Keratinocyte (primary cell): Measurements from ENCODE around the gene TMEM30A. TPM values are rescaled to one million over a fixed set of nuclear protein-coding genes. Genes with fewer than 3 reads are reported as not detected.

Source experiments
- DNase-seq: peaks from one replicate; pipeline ENCODE4 v3.0.0-alpha.2; 2011; ENCODE audit warnings: low read depth, missing footprints, low spot score
- FAIRE-seq: peaks from 2 replicates; lab custom pipeline; 2011; peaks lifted over from hg19 to GRCh38; lab: Jason Lieb, UNC
- H2AFZ ChIP-seq: 2 replicates; pipeline ENCODE4 v1.6.0; 2012; ENCODE audit warnings: low read length, control low read depth, inconsistent platforms; ENCODE audit not compliant: control insufficient read depth
- H3K27ac ChIP-seq: 2 replicates; pipeline ENCODE4 v1.5.1; 2011; ENCODE audit warnings: low read length; ENCODE audit not compliant: control insufficient read depth, insufficient read depth
- H3K27me3 ChIP-seq: 3 replicates; pipeline ENCODE4 v1.6.0; 2011; ENCODE audit warnings: low read length; ENCODE audit not compliant: control insufficient read depth, insufficient read depth; ENCODE audit errors: extremely low read depth
- H3K36me3 ChIP-seq, 2 experiments: 2 replicates in 1 of 2; 3 replicates in 1 of 2; pipeline ENCODE4 v1.5.1; 2011; ENCODE audit warnings: low read length in 2 of 2, mild to moderate bottlenecking in 1 of 2; ENCODE audit not compliant: control insufficient read depth in 2 of 2, insufficient read depth in 2 of 2; ENCODE audit errors: extremely low read depth in 1 of 2
- H3K4me1 ChIP-seq: 3 replicates; pipeline ENCODE4 v1.5.1; 2011; ENCODE audit warnings: low read length; ENCODE audit not compliant: control insufficient read depth, insufficient read depth; ENCODE audit errors: extremely low read depth
- H3K4me2 ChIP-seq: 3 replicates; pipeline ENCODE4 v1.6.0; 2011; ENCODE audit warnings: low read depth, low read length; ENCODE audit not compliant: control insufficient read depth, insufficient read depth; ENCODE audit errors: extremely low read depth
- H3K4me3 ChIP-seq, 3 experiments: fragments of 200-600 bp in 1 of 3; sonication (generic) in 1 of 3; 2 replicates in 2 of 3; 3 replicates in 1 of 3; pipeline ENCODE4 v1.5.1; 2011 to 2016; ENCODE audit warnings: low read length in 3 of 3, mild to moderate bottlenecking in 3 of 3, control low read depth in 2 of 3, inconsistent platforms in 1 of 3, low read depth in 1 of 3, mixed read lengths in 1 of 3, mixed run types in 1 of 3, moderate library complexity in 1 of 3; ENCODE audit not compliant: control insufficient read depth in 2 of 3, insufficient read depth in 2 of 3; ENCODE audit errors: extremely low read depth in 1 of 3
- H3K79me2 ChIP-seq: 2 replicates; pipeline ENCODE4 v1.6.0; 2012; ENCODE audit warnings: low read length; ENCODE audit not compliant: control insufficient read depth, insufficient read depth
- H3K9ac ChIP-seq: 3 replicates; pipeline ENCODE4 v1.6.0; 2011; ENCODE audit warnings: low read length; ENCODE audit not compliant: control insufficient read depth, insufficient read depth; ENCODE audit errors: extremely low read depth
- H3K9me1 ChIP-seq: 3 replicates; pipeline ENCODE4 v1.6.0; 2011; ENCODE audit warnings: low read length; ENCODE audit not compliant: control insufficient read depth, insufficient read depth; ENCODE audit errors: extremely low read depth
- H3K9me3 ChIP-seq: 2 replicates; pipeline ENCODE4 v1.5.1; 2012; ENCODE audit warnings: low read depth, low read length; ENCODE audit not compliant: control insufficient read depth
- H4K20me1 ChIP-seq: 3 replicates; pipeline ENCODE4 v1.6.0; 2011; ENCODE audit warnings: low read length; ENCODE audit not compliant: control insufficient read depth, insufficient read depth; ENCODE audit errors: extremely low read depth
- EZH2 ChIP-seq: IDR thresholded peaks from one replicate; pipeline ENCODE4 v1.6.1; 2012; ENCODE audit warnings: inconsistent platforms, mild to moderate bottlenecking, low read length, moderate library complexity
- dilution Hi-C: fragments of 300-500 bp; cut with MboI; formaldehyde crosslinking; loops from one replicate; pipeline ENCODE4 v1.7.0; 2020; ENCODE audit warnings: low sequenced_read_pairs; ENCODE audit not compliant: extremely low pct_ligation_motif_present
- polyA plus RNA-seq, 5 experiments: library from polyadenylated mRNA; depleted of rRNA in 3 of 5; stranded (reverse) in 3 of 5; stranded (forward) in 1 of 5; unstranded in 1 of 5; fragments of >200 nt; gene quantifications; 1 replicate in 1 of 5; 2 replicates in 3 of 5; 3 replicates in 1 of 5; pipeline versions ENCODE4 v1.2.1 to v1.2.3, GENCODE V29; 2011 to 2012; ENCODE audit warnings: missing spikeins in 2 of 5, low read depth in 1 of 5, low replicate concordance in 1 of 5
- TF ChIP-seq, protein P1 (sequence below), 3 experiments: IDR thresholded peaks in 1 of 3; conservative IDR thresholded peaks in 1 of 3; optimal IDR thresholded peaks in 1 of 3; 2 replicates in 2 of 3; 3 replicates in 1 of 3; pipeline versions ENCODE3 to v1.5.1; 2011; ENCODE audit warnings: low read length in 3 of 3, mild to moderate bottlenecking in 3 of 3, moderate library complexity in 2 of 3, control low read depth in 1 of 3, inconsistent platforms in 1 of 3; ENCODE audit not compliant: insufficient read depth in 2 of 3; ENCODE audit errors: extremely low read depth in 1 of 3

Gene TMEM30A
- polyA plus RNA-seq, 1 donor (not counting 4 experiments of a cell fraction or from before 2014, with no cell fraction given), result 50.2 TPM

DNA sequence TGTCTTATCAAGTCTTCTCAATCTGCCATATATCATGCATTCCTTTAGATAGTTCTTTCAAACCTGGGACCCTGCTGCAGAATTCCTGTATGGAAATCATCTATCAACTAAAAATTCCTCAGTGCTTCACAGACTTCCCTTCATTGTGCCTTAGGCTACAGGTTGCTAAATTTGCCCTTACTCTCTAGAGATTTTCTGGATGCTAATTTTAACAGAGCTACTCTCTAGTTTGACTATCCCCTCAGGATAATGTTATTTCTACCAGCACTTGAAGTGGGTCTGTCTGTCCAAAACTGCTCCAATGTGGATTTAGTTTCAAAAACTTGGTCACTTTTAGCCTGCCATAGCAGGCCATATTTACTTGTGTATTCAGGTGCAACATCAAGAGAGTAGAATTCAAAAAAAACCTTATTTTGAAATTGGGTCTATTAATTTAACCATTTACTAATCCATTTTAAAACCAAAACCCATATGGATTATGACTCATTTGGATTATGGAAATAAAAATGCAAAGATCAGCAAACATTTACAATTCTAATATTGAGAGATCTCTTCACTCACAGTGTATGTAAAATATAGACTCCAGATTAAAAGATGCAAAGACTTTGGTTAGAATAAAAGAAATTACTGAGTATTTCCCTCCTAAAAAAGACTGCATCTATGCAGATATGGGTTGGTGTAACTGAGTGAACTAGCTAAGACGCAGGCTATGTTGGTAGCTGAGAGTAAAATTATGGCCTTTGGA is 27.1 kb downstream of the TMEM30A start:
- no peak for DNase-seq
- Histone ChIP-seq H3K9me3 (no peaks in the 10 kb centered on the region), H3K79me2 (no peaks in the 10 kb centered on the region), H3K4me2 (no peak overlapping the region), H3K27ac (no peak overlapping the region), H2AFZ (no peak overlapping the region), H3K4me1 (no peaks in the 10 kb centered on the region), H4K20me1 (no peaks in the 10 kb centered on the region), H3K4me3 (no peak overlapping the region), H3K9ac (no peak overlapping the region), H3K27me3 (no peaks in the 10 kb centered on the region), H3K9me1 (no peaks in the 10 kb centered on the region), H3K36me3 (peaks cover 5 to 9% of the 10 kb centered on the region in 2 experiments)
- dilution Hi-C loops, result no loop called here
- no peak for TF ChIP-seq EZH2
- TF ChIP-seq, protein P1, sequence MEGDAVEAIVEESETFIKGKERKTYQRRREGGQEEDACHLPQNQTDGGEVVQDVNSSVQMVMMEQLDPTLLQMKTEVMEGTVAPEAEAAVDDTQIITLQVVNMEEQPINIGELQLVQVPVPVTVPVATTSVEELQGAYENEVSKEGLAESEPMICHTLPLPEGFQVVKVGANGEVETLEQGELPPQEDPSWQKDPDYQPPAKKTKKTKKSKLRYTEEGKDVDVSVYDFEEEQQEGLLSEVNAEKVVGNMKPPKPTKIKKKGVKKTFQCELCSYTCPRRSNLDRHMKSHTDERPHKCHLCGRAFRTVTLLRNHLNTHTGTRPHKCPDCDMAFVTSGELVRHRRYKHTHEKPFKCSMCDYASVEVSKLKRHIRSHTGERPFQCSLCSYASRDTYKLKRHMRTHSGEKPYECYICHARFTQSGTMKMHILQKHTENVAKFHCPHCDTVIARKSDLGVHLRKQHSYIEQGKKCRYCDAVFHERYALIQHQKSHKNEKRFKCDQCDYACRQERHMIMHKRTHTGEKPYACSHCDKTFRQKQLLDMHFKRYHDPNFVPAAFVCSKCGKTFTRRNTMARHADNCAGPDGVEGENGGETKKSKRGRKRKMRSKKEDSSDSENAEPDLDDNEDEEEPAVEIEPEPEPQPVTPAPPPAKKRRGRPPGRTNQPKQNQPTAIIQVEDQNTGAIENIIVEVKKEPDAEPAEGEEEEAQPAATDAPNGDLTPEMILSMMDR (optimal IDR thresholded peaks at IDR 0.05 in 1 of 3, IDR thresholded peaks at IDR 0.05 in 1 of 3, conservative IDR thresholded peaks at IDR 0.05 in 1 of 3; ENCODE audit: extremely low read depth in 1 of 3, insufficient read depth in 2 of 3, low read length in 3 of 3), result no peak
- FAIRE-seq, result no peak

DNA sequence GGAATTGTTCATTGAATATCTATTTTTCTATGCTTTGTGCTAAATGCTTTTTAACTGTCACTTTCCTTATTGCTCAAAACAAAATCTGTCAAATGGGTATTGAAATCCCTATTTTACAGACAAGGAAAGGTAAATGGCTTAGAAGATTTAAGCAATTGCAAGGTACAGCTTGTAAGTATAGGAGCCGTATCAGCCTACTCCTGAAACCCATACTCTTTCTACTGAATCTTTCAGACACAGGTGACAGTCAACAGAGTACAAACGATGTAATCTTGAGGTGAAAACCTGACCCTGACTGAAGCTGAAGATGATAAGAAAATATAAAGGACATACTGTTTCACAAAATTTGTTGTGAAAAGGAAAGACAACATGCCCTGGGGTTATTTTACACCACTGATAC is 34.0 kb downstream of the TMEM30A start:
- H3K27ac ChIP-seq, result no peak overlapping the region
- H2AFZ ChIP-seq, result no peak overlapping the region
- H3K27me3 ChIP-seq, result no peaks in the 10 kb centered on the region
- no peaks in the 10 kb centered on the region for H3K9me1 ChIP-seq
- no peak overlapping the region for H3K4me2 ChIP-seq
- H3K4me3 ChIP-seq, result no peak overlapping the region
- no peak for DNase-seq
- no peaks in the 10 kb centered on the region for H3K9me3 ChIP-seq
- no peaks in the 10 kb centered on the region for H3K4me1 ChIP-seq
- dilution Hi-C loops, result no loop called here
- H3K9ac ChIP-seq, result no peak overlapping the region
- peaks cover 0 to 5% of the 10 kb centered on the region in 2 experiments for H3K36me3 ChIP-seq
- no peaks in the 10 kb centered on the region for H4K20me1 ChIP-seq
- FAIRE-seq, result no peak
- no peaks in the 10 kb centered on the region for H3K79me2 ChIP-seq
- TF ChIP-seq, protein P1 (optimal IDR thresholded peaks at IDR 0.05 in 1 of 3, IDR thresholded peaks at IDR 0.05 in 1 of 3, conservative IDR thresholded peaks at IDR 0.05 in 1 of 3; ENCODE audit: extremely low read depth in 1 of 3, insufficient read depth in 2 of 3, low read length in 3 of 3), result no peak
- TF ChIP-seq EZH2, result no peak
